D721Med (cell line): ENCODE results near the gene PLEKHF1.

Experiments
- DNase-seq: peaks from one replicate; pipeline ENCODE4 v3.0.0; 2011; ENCODE audit warnings: low spot score; ENCODE audit not compliant: insufficient read length
- FAIRE-seq: peaks from 2 replicates; lab custom pipeline; 2011; peaks lifted over from hg19 to GRCh38; lab: Jason Lieb, UNC
- TF ChIP-seq, protein P1 (sequence below): IDR thresholded peaks from 2 replicates; pipeline ENCODE4 v1.5.1; 2012; ENCODE audit warnings: mild to moderate bottlenecking, control low read depth; ENCODE audit not compliant: insufficient read depth; ENCODE audit errors: missing control alignments

PLEKHF1 gene

DNA sequence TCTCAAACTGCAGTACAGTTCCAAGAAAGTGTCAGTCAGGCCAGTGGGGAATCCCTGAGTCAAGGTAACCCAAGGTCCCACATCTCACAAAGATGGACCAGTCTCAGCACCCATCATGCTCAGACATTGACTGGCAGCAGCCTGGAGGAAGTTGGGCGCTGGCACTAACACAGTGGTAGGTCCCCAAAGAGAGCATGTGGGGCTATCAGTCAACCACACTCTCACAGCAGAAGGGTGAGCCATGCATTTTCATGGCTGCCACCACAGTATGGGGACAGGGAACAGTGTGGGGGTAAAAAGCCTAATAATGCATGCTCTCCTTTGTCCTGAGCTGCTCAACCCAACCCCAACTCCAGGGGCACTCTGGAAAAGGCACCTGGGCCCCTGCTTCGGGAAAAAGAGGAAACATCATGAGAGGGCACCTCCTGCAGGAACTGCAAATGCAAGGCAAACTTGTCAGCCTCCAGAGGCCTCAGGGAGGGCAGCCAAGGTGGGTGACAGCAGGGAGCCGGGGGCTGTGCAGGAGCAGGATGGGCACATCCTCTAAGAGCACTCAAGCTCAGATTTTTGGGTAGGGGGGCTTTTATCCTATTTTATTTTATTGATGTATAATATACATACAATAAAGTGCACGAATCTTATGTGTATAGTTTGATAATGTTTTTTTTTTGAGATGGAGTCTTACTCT, 9.5 kb upstream of the PLEKHF1 start:
- TF ChIP-seq, protein P1, sequence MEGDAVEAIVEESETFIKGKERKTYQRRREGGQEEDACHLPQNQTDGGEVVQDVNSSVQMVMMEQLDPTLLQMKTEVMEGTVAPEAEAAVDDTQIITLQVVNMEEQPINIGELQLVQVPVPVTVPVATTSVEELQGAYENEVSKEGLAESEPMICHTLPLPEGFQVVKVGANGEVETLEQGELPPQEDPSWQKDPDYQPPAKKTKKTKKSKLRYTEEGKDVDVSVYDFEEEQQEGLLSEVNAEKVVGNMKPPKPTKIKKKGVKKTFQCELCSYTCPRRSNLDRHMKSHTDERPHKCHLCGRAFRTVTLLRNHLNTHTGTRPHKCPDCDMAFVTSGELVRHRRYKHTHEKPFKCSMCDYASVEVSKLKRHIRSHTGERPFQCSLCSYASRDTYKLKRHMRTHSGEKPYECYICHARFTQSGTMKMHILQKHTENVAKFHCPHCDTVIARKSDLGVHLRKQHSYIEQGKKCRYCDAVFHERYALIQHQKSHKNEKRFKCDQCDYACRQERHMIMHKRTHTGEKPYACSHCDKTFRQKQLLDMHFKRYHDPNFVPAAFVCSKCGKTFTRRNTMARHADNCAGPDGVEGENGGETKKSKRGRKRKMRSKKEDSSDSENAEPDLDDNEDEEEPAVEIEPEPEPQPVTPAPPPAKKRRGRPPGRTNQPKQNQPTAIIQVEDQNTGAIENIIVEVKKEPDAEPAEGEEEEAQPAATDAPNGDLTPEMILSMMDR, result no peak
- DNase-seq (no peak), FAIRE-seq (no peak)

DNA sequence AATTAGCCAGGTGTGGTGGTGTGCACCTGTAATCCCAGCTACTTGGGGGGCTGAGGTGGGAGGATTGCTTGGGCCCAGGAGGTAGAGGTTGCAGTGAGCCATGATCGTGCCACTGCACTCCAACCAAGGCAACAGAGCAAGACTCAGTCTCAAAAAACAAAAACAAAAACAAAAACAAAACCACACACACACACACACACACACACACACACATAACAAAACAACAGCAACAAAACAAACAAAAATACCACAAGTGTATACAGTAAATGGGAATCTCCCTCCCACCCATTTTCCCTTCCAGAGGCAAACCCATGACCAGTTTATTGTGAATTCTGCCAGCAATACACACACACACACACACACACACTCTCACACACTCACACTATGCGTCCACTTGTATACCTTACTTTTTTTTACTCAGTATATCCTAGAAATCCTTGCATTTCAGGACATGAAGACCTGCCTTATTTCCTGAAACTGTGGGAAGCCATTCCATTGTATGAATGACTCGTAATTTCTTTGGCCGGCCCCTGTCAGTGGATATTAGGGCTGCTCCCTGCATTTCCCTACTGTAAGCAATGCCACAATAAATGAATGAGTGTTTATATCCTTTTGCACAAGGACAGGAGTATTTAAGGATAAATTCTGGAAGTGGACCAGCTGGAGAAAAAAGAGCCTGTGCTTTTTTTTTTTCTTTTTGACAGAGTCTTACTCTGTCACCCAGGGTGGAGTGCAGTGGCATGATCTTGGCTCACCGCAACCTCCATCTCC, 6.9 kb upstream of the PLEKHF1 start:
- FAIRE-seq, result no peak
- TF ChIP-seq, protein P1, result no peak
- no peak for DNase-seq

GRCh38 chr19:29660835-29661234, 4.4 kb upstream of the PLEKHF1 start:
- DNase-seq (no peak), FAIRE-seq (no peak)
- TF ChIP-seq, protein P1, result no peak

DNA sequence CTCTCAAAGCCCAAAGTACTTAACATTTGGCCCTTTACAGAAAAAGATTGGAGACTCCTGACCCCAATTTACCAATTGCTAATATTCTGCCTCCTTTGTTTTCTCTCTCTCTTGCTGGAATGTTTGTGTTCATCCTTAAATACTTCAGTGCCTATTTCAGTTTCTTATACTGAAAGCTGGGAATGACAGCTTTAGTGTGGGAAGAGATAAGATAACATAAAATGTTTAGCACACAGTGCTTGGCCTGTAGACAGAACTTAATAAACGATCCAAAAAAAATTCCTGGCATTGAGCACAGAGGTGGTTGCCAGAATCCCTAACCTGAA, 3.0 kb upstream of the PLEKHF1 start:
- TF ChIP-seq, protein P1, result no peak
- no peak for FAIRE-seq
- DNase-seq, result no peak

DNA sequence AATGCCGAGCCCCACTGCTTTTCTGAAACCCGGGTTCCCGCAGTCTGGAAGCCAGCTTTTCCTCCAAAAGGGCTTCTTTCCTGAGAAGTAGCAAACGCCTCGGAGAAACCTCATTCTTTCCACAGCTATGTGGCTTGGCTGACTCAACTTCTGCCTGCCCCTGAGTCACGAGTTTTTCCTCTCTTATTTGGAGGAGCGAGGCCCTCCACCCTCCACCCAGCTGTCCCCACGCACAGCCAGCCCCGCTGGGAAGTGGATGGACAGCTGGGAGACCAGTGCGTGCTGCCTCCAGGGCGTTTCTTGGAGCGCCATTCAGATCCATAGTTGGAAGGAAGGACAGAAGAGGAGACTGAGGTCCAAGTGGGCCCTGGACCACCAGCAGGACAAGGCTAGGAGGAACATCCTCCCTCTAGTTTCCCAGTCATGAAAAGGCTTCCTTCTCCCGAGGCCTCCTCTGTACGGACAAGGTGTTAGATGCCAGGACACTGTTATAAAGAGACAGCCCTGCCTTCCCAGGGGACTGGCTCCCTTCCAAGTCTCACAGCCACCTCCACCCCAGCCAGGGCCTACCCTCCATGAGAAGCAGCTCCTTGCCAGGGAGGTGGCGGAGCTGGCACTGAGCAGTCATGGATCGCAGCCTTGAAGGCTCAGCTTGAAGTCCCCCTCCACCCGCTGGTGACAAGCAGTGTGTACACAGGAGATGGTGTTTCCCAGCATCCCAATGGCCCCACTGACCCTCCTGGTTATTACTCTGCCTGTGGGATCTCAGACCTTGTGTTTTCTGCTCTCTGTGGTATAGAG, 2.5 kb upstream of the PLEKHF1 start:
- FAIRE-seq (no peak), DNase-seq (no peak)
- TF ChIP-seq, protein P1, result no peak

DNA sequence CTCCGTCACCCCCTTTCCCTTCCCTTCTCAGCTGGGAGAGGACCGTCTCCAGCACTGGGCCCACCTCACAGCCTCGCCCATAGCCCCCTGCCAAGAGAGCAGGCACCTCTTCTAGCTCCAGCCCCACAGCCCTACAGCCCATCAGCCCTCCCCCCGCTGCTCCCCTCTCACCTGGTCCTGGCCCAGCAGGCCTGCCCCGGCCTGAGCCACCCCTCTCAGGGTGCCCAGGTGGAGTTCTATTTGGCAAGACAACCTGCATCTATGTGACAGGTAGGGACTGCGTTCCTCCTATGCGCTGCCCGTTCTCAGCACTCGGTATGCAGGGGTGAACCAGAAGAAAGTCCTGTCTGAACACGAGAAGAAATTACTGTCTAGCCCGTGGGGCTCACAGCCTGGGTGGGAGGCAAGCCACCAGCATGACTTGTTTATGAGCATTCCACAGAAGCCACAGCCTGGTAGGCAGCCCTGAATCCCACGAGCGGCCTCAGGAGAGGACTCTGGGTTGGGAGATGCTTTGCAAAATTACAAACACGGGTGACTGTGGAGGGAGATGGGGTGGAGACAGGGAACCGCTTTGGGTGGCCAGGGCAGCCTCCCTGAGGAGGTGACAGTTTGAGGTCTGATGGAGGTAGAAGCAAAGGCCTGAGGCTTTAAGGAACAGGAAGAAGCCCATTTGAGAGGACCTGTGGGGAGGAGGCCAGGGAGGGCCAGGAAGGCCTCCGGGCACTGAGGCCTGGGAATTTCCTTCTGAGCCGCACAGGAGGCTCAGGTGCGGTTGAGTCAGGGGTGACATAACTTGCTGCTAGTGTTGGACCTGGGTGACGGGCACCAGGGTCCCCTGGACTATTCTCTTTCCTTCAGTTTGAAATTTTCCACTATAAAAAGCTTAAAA, 1.2 kb upstream of the PLEKHF1 start:
- FAIRE-seq (no peak), DNase-seq (no peak)
- TF ChIP-seq, protein P1, result no peak
